K562 (cell line): ENCODE data around the gene SNX9. TPM values are rescaled to one million over a fixed set of nuclear protein-coding genes. Genes with fewer than 3 reads are reported as not detected.

ENCODE experiments used
- C11orf30 ChIP-seq: fragments of 450-650 bp; IDR thresholded peaks from 2 replicates; pipeline ENCODE4 v1.6.1; 2016; ENCODE audit warnings: low read depth, mild to moderate bottlenecking
- CREB3 ChIP-seq: fragments of 450-650 bp; conservative IDR thresholded peaks from 2 replicates; pipeline ENCODE4 v1.6.1; 2016; ENCODE audit warnings: missing genetic modification characterization, low read depth, mild to moderate bottlenecking, missing compliant biosample characterization, moderate library complexity
- GATA2 ChIP-seq: sonication (generic); formaldehyde crosslinking; IDR thresholded peaks from 2 replicates; pipeline ENCODE4 v1.4.0; 2020; ENCODE audit warnings: mild to moderate bottlenecking, missing genetic modification reagents
- HOXB6 ChIP-seq: fragments of 250-450 bp; sonication (Bioruptor Pico); IDR thresholded peaks from 2 replicates; pipeline ENCODE4 v1.5.1; 2022; ENCODE audit warnings: mild to moderate bottlenecking, borderline replicate concordance
- NFE2 ChIP-seq: IDR thresholded peaks from 2 replicates; pipeline ENCODE4 v1.6.1; 2014; ENCODE audit warnings: antibody characterized with exemption, low read depth
- PCBP1 ChIP-seq: fragments of 200-400 bp; formaldehyde crosslinking; IDR thresholded peaks from 2 replicates; pipeline ENCODE4 v1.6.1; 2018; ENCODE audit warnings: mild to moderate bottlenecking, low read depth, low read length; ENCODE audit not compliant: poor library complexity, severe bottlenecking
- RFX1 ChIP-seq: fragments of 450-650 bp; IDR thresholded peaks from 2 replicates; pipeline ENCODE4 v1.6.1; 2016; ENCODE audit warnings: mild to moderate bottlenecking, moderate library complexity
- SAFB ChIP-seq: fragments of 200-400 bp; formaldehyde crosslinking; IDR thresholded peaks from 2 replicates; pipeline ENCODE4 v1.6.1; 2017; ENCODE audit warnings: low read depth, low read length, borderline replicate concordance
- SMARCC2 ChIP-seq: fragments of 450-650 bp; IDR thresholded peaks from 2 replicates; pipeline ENCODE4 v1.6.1; 2017; ENCODE audit warnings: antibody characterized with exemption, moderate library complexity, mild to moderate bottlenecking, low read depth
- TEAD1 ChIP-seq, 2 experiments: fragments of 450-650 bp in 1 of 2; sonication (generic) in 1 of 2; formaldehyde crosslinking; IDR thresholded peaks; 2 replicates each; pipeline versions ENCODE4 v1.4.0 to v1.8.0; 2020 to 2022; ENCODE audit warnings: mild to moderate bottlenecking in 2 of 2, missing genetic modification reagents in 1 of 2
- USF2 ChIP-seq: sonication (generic); formaldehyde crosslinking; IDR thresholded peaks from 2 replicates; pipeline ENCODE4 v1.5.0; 2020; ENCODE audit warnings: missing genetic modification reagents
- YY1 ChIP-seq, 3 experiments: IDR thresholded peaks; 2 replicates each; pipeline ENCODE4 v1.6.1; 2011; ENCODE audit warnings: low read length in 2 of 3, mild to moderate bottlenecking in 2 of 3, moderate library complexity in 2 of 3, borderline replicate concordance in 1 of 3, control low read depth in 1 of 3, low read depth in 1 of 3; ENCODE audit not compliant: insufficient read depth in 3 of 3, insufficient replicate concordance in 2 of 3, control insufficient read depth in 1 of 3, insufficient read length in 1 of 3; ENCODE audit errors: extremely low read depth in 1 of 3
- ZC3H11A ChIP-seq: IDR thresholded peaks from 2 replicates; pipeline ENCODE4 v1.6.1; 2012; ENCODE audit warnings: low read depth, low read length, improper control_type of control experiment
- ZNF324 ChIP-seq: fragments of 250-450 bp; sonication (Bioruptor Pico); IDR thresholded peaks from 2 replicates; pipeline ENCODE4 v1.4.0; 2020; ENCODE audit warnings: mild to moderate bottlenecking
- ZNF77 ChIP-seq: fragments of 250-450 bp; sonication (Bioruptor Pico); IDR thresholded peaks from 2 replicates; pipeline ENCODE4 v1.5.0; 2020
- polyA plus RNA-seq, 8 experiments: library from polyadenylated mRNA; depleted of rRNA in 4 of 8; stranded (reverse) in 5 of 8; unstranded in 3 of 8; fragments of >200 nt; fragmentation: Nextera tagmentation in 2 of 8; fragmentation: Illumina TruSeq in 1 of 8; extraction: Ambion mirVana in 2 of 8; extraction: Trizol in 1 of 8; gene quantifications; 2 replicates each; pipeline versions ENCODE4 v1.2.1 to v1.2.3, GENCODE V29; 2011 to 2014; ENCODE audit warnings: inconsistent platforms in 1 of 8, missing spikeins in 1 of 8
- total RNA-seq, 7 experiments: library from RNA; depleted of rRNA in 6 of 7; stranded (reverse); fragments of >200 nt in 6 of 7; fragmentation: Illumina TruSeq in 2 of 7; extraction: Trizol in 2 of 7; gene quantifications; 2 replicates each; pipeline versions ENCODE4 v1.2.1 to v1.2.3, GENCODE V29; 2011 to 2021; ENCODE audit warnings: low replicate concordance in 1 of 7
- TF ChIP-seq, protein P1 (sequence below): fragments of 250-450 bp; sonication (Bioruptor Pico); IDR thresholded peaks from 2 replicates; pipeline ENCODE4 v1.4.0; 2020; ENCODE audit warnings: mild to moderate bottlenecking, moderate library complexity
- TF ChIP-seq, protein P2 (sequence below): fragments of 250-450 bp; sonication (Bioruptor Pico); IDR thresholded peaks from 2 replicates; pipeline ENCODE4 v1.5.0; 2021; ENCODE audit warnings: mild to moderate bottlenecking, moderate library complexity

Gene SNX9
- total and polyA plus RNA-seq, 9 of the 15 experiments (the other 6 are each of a cell fraction or from before 2014, with no cell fraction given), result 6.0 to 81.7 (median 57.1) TPM

GRCh38 chr6:157823528-157824370 is 703 bp downstream of the SNX9 start (continued):
- TF ChIP-seq GATA2 (CRISPR knock-in tag) (no peak), ZNF77 (no peak), ZC3H11A (0 out of 2 replicates have a peak, but pooled peaks have one; percentile 12), USF2 (CRISPR knock-in tag) (0 out of 2 replicates have a peak, but pooled peaks have one; percentile 2), C11orf30 (peak; percentile 50), SMARCC2 (peak; percentile 63), RFX1 (peak; percentile 27; the same call in 1 of the 2 replicates), NFE2 (peak; percentile 70), SAFB (0 out of 2 replicates have a peak, but pooled peaks have one; percentile 55), ZNF324 (no peak), YY1 (IDR thresholded peaks at IDR 0.05; ENCODE audit: borderline replicate concordance in 1 of 3, control insufficient read depth in 1 of 3, extremely low read depth in 1 of 3, insufficient read depth in 3 of 3, insufficient read length in 1 of 3, insufficient replicate concordance in 2 of 3, low read depth in 1 of 3, low read length in 2 of 3) (peak in 1 of 3 experiments; percentile 14), HOXB6 (CRISPR knock-in tag) (no peak), TEAD1 (CRISPR knock-in tag; IDR thresholded peaks at IDR 0.05) (no peak; a peak in 1 of 4 replicates), CREB3 (tag) (no peak), PCBP1 (peak; percentile 84)
- TF ChIP-seq, protein P1, sequence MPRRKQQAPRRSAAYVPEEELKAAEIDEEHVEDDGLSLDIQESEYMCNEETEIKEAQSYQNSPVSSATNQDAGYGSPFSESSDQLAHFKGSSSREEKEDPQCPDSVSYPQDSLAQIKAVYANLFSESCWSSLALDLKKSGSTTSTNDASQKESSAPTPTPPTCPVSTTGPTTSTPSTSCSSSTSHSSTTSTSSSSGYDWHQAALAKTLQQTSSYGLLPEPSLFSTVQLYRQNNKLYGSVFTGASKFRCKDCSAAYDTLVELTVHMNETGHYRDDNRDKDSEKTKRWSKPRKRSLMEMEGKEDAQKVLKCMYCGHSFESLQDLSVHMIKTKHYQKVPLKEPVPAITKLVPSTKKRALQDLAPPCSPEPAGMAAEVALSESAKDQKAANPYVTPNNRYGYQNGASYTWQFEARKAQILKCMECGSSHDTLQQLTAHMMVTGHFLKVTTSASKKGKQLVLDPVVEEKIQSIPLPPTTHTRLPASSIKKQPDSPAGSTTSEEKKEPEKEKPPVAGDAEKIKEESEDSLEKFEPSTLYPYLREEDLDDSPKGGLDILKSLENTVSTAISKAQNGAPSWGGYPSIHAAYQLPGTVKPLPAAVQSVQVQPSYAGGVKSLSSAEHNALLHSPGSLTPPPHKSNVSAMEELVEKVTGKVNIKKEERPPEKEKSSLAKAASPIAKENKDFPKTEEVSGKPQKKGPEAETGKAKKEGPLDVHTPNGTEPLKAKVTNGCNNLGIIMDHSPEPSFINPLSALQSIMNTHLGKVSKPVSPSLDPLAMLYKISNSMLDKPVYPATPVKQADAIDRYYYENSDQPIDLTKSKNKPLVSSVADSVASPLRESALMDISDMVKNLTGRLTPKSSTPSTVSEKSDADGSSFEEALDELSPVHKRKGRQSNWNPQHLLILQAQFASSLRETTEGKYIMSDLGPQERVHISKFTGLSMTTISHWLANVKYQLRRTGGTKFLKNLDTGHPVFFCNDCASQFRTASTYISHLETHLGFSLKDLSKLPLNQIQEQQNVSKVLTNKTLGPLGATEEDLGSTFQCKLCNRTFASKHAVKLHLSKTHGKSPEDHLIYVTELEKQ, result no peak
- TF ChIP-seq, protein P2, sequence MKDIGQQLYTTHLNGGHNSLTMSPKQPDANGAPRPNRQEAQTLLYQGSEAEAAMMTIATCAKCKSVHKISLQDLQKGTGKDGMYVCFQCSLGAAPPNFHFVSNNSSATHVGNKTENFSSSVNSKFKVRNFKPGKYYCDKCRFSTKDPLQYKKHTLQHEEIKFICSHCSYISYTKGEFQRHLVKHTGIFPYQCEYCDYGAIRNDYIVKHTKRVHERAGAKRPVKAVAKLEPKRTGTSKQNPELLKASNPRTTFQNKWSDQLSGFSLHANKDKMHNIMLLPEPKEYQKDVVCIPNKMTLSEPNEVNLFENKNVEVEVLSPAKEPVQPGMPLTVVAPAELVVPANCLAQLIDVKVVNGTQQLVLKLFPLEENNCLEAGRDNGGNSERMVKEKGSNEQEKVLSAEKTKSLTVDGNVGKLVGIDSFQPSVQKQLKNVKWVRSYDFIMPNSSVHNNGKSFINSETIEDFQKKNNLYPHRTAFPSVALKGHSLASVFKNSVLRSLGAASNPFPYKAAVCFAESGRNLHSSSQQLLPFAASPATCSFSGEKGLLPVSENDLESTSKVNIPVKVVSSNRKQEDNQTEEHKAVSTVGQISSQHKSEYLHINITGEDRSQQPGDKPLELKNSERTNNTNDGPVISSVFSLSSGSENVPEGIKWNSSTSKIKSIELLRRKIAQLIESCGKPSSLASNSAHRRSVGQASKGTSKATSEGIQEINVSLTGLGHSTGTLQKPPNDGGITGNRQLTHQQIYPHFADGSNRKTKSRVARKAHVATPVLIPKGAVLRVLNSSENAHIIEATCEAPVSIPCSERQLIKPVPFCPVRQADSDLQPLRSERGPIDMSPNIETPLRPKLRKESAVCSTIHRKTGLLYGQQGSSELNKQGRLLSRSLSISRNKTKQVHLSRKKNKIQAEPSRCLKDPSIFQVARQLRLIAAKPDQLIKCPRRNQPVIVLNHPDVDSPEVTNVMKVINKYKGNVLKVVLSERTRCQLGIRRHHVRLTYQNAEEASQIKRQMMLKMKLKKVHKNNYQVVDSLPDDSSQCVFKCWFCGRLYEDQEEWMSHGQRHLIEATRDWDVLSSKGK, result no peak
